ACHN (cell line): ENCODE results near the gene NSFL1C.
"Not testable (repeated sequence)": the region's sequence is repeated elsewhere in the genome, so short reads cannot be mapped to it uniquely, and the experiment has no call there.

Experiments
- DNase-seq: peaks from one replicate; pipeline ENCODE4 v3.0.0-alpha.2; 2015
- in situ Hi-C: cut with HindIII; loops from 2 replicates; pipeline ENCODE4 v1.10.0; 2017; ENCODE audit warnings: low sequenced_read_pairs, low pct_ligation_motif_present, low pct_unique_long_range_greater_than_20kb

Gene NSFL1C

DNA sequence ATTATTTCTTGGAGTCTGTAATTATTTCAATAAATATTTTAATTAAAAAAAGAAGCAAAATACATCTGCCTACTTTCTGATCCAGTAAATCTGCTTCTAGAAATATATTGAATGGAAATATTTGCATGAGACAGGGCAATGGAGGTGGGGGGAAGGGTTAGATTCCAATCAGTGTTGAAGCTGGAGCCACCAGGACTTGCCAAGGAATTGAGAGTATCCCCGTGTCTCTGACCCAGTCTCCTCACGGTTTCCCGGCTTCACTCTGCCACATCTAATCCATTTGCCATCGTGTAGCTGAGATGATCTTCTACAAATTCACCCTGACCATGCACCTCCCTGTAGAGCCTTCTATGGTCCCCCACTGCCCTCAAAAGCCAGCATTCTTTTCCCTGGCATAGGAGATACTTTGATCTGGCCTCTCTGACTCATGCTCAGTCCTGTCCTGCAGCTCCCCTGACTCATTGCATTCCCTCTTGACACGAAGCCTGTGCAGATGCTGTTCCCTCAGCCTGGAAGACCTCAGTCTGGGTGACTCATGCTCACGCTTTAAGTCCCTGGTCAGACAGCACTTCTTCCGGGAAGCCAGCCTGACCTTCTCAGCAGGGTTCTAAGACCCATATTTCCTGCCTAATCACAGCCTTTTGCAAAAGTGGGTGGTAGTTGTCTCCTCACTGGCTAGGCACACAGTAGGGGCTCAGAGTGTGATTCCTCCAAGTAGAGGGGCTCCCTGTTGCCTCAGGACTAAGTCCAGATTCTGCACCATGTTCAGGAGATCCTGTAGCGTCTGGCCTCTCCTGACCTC is 50.8 kb downstream of the NSFL1C start:
- DNase-seq, result peak; percentile 91
- in situ Hi-C loops, result no loop called here

DNA sequence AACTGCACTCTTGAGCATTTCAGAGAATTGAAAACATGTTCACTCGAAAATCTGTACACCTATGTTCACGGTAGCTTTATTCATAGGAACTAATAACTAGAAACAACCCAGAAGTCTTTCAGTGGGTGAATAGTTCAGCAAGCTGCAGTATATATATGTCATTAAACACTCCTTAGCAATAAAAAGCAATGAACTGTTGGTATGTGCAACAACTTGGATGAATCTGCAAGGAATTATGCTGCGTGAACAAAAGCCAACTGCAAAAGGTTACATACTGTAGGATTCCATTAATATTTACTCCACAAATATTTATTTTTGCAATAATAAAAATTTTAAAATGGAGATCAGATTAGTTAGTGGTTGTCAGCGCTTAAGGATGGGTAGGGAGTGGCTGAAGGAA is 51.7 kb downstream of the NSFL1C start:
- in situ Hi-C loops, result no loop called here
- no peak for DNase-seq

DNA sequence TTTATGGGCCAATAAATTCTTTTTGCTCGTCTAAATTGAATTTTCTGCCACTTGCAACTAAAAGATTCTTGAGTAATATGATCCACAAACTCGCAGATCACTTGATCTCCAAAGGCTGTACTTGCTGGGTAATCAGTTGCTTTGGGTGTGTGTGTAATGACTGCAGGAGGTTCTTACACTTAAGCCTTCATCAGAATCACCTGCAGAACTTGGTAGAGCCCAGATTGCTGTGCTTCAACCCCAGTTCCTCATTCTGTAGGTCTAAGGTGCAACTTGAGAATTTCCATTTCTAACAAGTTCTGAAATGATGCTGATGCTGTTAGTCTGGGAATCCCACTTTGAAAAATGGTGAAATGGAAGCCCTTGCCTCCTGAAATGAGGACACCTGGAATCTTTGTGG is 60.8 kb downstream of the NSFL1C start:
- in situ Hi-C loops, result no loop called here
- DNase-seq, result no peak

DNA sequence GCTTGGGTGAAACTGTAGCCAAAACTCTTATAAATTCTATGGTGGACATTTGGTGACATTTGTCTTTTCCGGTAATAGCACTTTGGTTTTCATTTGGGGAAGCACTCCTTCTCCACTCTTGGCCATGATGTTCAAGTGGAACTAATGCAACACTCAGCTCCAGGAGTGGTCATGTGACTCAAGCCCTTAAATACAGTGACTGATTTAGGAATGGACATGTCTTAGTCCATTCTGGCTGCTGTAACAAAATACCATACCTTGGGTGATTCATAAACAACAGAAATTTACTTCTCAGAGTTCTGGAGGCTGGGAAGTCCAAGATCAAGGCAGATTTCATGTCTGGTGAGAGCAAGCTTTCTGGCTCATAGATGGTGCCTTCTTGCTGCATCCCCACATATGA is 63.0 kb downstream of the NSFL1C start:
- in situ Hi-C loops, result no loop called here
- no peak for DNase-seq

DNA sequence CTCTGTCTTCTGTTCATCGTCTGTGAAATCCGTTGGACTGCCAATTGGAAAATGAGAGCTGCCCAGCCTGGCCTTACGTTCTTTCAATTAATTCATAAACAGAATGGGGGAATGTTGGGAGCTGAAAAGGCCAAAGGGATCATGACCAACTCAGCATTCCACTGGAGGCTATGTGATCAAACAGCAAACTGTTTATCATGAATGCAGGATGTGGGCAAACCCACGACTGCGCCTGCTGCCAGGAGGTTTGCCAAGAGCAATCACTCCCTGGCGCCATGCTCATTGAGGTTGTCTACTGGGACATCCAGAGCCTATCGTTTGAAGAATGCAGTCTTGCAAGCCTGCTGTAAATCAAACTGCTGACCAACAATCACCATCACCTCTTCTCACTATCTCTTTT is 64.5 kb downstream of the NSFL1C start:
- in situ Hi-C loops, result no loop called here
- no peak for DNase-seq

DNA sequence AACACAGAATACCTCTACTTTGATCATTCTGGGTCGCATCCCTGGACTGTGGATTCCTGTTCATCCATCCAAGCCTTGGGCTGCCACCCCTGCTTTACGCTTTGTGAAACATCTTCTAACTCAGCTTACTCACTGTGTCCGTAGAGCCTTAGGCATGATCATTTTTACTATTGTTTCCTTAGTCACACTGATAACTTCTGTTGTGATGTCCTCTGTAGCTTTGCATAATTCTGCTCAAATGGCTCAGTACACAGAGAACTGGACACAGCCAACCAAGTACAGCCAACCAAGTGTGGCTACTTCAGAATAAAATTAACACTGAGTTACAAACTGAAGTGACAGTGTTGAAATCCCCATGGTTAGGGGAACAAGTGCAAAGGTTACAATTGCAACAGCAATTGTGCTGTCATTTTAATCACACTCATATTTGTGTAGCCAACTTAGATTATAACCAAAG is 65.2 kb downstream of the NSFL1C start:
- no peak for DNase-seq
- in situ Hi-C loops, result no loop called here

DNA sequence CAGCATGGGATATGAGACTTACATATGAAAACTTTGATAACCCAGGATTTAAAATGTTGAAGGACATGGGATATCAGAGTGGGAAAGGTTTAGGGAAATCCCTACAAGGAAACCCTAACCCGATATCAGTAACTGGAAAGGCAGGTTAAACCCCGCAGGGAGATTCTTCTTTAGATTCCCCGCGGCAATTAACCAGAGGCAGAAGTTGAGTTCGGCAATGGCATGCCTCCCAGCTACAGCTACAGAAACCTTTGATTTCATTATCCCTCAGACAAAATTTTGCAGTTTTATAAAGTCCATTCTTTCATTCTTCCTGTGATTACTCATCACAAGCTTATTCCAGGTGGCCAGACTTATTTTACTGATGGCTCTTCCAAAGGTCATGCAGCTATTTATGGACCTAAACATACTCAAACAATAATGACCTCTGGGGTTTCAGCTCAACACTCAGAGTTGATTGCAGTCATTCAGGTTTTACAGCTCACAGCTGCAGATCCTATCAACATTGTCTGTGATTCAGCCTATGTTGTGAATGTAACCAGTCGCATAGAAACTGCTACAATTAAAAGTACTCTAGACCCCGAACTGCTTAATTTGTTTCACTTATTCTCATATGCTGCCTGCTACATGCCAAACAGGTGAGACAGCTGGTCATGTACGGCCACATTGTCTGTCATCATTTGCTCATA is 66.8 kb downstream of the NSFL1C start:
- DNase-seq, in situ Hi-C loops: not testable (repeated sequence)

DNA sequence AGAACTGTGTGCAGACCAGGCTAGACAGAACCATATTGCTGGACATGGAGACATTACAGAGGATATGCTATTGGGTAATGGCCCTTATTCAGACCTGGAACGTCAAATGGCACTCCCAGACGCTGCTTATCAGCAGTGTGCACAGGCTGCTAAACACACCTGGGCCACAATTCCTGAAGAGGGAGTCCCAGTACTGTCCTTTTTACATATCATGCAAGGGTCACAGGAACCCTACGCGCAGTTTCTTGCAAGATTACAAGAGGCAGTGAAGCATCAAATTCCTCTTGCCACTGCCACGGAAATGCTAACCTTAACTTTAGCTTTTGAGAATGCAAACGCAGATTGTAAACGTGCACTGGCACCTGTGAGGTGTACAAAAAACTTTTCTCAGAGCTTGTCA is 68.5 kb downstream of the NSFL1C start:
- in situ Hi-C loops, result not testable (repeated sequence)

DNA sequence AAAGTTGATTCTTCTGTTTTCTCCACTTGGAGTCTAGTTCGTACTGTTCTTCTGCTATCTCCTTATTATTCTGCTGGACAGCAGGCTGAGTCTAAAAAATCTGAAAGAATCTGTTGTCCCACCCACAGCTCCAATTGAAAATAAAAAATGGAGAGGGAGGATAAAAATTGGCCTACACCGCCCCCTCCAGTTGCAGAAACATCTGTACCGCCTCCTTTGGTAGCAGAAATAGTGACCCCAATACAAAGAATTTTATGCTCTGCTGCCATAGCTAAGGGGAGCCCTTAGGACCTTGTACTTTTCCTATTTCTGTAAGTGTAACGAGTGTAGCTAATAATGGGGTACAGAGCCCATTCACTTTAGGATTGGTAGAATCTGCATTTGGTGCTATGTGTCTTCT is 68.9 kb downstream of the NSFL1C start:
- DNase-seq, result no peak
- in situ Hi-C loops, result no loop called here

More for the DNA sequence above, 68.5 kb downstream of the NSFL1C start:
- DNase-seq, result not testable (repeated sequence)

DNA sequence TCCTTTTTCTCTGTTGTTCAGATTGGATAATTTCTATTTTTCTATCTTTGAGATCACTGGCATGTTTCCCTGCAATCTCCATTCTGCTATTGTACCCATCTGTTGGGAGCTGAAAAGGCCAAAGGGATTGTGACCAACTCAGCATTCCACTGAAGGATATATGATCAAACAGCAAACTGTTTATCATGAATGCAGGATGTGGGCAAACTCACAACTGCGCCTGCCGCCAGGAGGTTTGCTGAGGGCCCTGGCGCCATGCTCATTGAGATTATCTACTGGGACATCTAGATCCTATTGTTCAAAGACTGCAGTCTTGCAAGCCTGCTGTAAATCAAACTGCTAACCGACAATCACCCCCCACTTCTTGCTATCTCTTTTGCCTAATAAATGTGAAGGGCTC is 69.9 kb downstream of the NSFL1C start:
- in situ Hi-C loops, result no loop called here
- no peak for DNase-seq

DNA sequence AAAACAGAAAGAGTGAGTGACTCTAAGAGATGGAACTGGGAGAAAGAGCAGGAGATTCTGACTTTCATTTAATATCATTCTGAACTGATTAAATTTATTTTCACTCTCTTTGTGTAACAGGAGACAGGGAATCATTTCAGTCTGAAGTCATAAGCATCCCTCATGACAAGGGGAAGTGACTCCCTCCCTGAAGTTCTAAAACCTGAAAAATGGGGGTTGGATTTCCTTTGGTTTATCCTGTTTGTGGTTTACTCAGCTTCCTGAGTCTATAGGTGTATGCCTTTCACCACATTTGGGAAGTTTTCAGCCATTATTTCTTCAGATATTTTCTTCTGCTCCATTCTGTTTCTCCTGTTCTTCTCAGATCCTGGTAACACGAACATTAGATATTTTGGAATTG is 70.4 kb downstream of the NSFL1C start:
- in situ Hi-C loops, result no loop called here
- no peak for DNase-seq

DNA sequence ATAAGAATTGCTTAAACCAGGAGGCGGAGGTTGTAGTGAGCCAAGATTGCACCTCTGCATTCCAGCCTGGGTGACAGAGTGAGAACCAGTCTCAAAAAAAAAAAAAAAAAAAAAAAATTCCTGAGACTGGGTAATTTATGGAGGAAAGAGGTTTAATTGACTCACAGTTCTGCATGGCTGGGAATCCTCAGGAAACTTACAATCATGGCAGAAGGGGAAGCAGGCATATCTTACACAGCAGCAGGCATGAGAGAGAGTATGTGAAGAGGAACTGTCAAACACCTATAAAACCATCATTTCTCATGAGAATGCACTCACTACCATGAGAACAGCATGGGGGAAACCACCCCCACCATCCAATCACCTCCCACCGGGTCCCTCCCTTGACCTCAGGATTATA is 72.0 kb downstream of the NSFL1C start:
- in situ Hi-C loops, result no loop called here
- no peak for DNase-seq

DNA sequence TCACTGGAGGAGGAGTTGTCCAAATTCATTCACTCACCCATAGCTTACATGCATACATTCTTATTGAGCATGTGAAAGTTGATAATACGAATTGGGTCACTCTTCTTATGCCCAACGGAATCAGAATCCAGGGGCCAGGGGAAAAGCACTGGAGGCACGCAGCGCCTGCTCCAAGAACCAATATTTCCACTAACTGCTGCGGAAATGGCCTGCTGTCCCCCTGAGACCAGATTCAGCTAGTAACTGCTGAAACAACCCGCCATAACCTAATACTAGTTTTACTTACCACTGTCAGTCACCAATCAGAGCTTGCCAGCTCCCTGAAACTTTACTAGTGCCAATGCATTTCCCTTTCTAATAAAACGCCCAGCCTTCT is 73.2 kb downstream of the NSFL1C start:
- in situ Hi-C loops, result no loop called here
- DNase-seq, result no peak

DNA sequence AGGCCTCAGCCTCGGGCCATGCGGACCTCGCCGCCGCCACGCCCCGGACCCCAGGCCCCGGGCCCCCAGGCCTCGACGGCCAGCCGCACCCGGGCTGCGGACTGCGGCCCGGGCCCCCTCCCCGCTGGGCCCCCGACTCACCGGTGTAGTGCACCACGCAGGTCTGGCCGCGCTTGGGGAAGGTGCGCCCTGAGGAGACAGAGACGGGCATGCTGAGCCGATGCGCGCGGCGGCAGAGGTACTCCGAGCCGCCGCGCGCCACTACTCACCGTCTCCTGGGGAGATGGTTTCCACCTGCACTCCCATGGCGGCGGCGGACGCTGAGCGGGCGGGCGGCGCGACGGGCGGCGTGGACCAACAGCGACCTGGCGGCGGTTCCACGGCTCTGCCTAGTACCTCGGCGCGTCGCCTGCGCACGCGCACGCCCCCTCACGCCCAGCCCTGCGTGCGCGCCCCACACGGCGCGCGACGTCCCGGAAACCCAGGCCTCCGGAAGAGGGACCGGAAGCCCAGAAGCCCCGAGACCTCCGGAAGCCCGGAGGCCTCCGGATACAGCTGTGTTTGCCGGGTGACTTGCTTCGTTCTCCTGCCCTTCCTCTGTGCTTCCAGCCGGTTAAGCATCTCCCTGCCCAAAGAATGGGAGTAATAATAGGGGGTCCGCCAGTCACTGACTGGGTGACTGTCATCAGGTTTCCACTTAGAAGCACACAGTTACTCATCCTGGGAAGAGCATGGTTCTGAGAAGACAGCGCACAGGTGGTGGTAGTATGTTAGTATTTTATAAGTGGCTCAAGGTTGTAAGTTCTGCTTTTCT is 73.7 kb downstream of the NSFL1C start, which contains the start of gene FKBP1A:
Gene FKBP1A, minus strand, starts transcription at position 362 of the 814 bp plus-strand sequence. Its CDS starts 56 bp downstream, at position 306.
- in situ Hi-C loops, result no loop called here
- peak; percentile 88 for DNase-seq

DNA sequence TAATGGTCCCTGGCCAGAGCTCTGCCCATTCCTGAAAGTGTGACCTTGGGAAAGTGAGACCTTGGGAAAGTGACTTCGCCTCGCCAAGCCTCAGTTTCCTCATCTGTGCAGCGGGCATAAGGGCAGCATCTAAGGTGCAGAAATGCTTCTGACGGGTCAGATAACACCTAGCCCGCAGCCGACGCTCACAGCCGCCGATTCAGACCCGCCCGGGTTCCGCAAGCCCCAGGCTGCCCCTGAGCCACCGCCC is 74.3 kb downstream of the NSFL1C start:
- in situ Hi-C loops, result no loop called here
- DNase-seq, result no peak
